Middle frontal gyrus (tissue), 1 donor: ENCODE results near the gene MIS18A.

Experiments
- DNase-seq: peaks from one replicate; pipeline ENCODE4 v3.0.0-alpha.2; 2015; ENCODE audit warnings: low spot score; ENCODE audit errors: extremely low spot score

MIS18A gene

DNA sequence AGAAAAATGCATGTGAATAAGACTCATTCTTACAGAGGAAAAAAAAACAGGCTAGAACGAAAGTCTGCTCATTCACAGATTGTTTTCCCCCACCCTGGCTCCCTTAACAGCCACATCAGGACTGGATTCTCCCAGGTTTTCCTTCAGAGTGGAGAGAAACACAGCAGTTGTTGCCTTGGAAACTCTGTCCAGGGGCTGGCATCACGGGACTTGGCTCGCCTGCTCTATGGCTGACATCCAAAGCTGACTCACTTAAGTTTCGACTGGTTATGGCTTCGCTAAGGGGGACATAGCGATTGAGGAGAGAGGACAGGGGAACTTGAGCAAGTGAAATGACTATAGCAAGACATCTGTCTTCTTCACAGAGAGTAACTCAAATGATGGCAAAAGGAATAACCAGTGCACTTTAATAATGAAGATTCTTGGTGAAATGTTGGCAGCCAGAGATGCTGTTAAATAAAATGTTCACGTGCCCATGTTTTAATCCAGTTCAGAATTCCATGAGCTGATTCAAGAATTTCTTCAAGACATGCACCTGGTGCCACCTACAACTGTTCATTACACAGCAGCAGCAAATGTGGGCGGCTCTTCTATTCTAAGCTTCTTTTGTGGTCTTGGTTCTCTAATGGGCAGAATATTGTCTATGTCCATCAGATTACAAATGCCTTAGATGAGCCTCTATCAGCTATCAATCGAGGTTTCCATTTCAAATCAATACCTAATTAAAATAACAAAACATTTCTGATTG is 21.8 kb downstream of the MIS18A start:
- DNase-seq = peak; percentile 54

DNA sequence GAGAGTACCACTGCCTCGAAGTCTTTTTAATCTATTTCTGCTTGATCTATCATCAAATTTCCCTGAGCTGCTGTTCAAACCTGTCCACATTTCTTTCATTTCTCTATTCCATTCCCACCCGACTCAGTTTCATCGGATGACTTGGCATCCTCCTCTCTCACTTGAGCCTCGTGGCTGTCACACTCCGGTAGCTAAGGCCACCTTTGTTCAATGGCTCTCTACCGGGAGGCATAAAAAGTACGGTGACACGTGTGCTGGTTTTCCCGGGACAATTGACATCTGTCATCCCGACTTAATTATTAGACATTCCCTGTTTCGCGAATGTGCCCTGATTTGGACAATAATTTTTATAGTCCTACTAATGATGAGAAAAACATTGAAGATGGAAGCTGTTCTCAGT is 22.6 kb downstream of the MIS18A start:
- no peak for DNase-seq

GRCh38 chr21:32253215-32253641 is 25.6 kb downstream of the MIS18A start:
- DNase-seq = no peak

GRCh38 chr21:32252136-32252535 is 26.7 kb downstream of the MIS18A start:
- no peak for DNase-seq

DNA sequence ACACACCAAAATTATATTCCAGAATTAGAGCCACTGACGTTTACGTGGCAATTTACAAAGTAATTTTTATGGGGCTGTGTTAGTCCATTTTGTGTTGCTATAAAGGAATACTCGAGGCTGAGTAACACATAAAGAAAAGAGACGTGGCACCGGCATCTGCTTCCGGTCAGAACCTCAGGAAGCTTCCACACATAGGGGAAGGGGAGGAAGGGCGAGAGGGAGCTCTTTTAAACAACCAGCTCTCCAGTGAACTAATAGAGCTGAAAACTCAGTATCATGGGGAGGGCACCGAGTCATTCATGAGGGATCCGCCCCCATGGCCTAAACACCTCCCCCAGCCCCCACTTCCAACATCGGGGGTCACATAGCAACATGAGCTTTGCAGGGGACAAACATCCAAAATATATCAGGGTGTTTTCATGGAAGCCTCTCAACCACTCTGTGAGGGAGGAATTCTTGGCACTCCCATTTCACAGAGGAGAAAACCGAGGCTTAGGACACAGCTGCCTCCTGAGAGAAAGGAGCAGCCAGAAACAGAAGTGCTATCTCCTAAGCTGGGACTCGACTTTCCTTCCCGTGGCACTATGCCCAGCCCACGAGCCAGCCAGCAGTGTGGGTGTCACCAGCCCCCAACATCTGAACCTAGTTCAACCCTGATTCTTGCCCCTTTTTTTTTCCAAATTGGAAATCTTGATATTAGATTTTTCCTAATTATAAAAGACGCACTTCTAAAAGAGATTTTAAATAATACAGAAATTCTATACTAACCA is 29.2 kb downstream of the MIS18A start:
- DNase-seq = no peak

DNA sequence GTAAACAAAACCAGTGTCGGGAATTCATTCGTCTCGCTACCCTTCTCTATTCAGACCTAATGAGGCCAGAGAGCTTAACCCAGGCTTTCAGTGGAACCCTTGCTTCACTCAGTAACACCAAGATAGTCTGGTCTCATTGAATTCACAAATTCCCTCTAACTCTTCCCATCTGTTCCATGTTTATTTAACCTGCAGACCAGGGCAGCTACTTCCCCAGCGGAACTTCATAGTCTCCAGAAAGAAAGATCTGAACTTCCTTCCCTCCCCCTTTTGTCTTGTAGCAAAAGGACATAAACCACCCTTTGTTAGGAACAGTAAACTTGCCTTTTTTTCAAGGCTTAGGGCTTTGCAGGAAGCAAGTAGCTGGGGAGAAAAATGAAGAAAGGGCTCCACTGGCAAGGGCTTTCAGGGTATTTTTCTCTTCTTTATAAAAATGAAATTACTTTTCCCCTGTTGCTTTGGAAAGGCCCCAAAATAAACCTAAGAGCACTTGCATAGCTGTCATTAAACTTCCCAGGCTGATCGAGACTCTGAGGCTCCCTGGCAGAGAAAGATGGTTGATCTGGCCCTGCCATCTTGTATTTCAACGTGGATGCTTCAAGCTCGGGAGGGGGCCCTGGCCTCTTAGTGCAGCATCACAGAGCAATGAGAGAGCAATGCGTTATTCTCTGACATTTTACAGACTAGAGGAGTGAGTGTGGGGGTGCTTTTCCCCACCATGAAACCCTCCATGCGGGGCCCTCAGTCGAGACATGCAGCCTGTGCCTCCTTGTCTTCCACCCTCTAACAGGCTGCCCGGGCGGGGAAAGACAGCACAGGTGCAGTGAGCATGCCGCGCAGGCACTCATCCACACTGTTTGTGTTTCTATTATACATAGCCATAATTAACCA is 30.0 kb downstream of the MIS18A start:
- DNase-seq = no peak

DNA sequence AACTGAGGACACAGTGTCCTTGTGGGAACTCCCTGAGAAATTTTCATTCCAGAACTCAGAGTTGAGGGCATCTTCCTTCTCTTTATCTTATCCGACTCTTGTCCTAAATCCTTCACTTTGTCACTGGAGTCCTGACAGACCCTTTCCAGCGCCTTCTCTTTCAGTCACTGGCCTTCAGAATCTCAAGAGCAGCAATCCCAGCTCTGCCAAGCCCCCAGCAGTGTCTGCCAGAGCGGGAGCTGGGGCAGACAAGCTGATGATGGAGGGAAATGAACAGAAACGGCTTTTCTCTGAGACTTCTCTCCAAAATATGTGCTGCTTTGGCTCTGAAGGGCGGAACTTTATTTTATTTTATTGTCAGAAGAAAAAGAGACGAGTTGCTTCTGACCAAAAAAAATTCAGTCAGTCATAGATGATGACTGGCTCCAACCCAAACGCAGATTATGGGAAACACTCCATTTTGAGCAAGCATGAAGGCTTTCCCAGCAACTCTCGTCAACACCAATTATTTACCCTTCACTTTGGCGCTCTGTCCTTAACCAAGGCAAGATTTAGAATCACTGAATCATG is 32.2 kb downstream of the MIS18A start:
- no peak for DNase-seq

GRCh38 chr21:32245971-32246370 is 32.9 kb downstream of the MIS18A start:
- no peak for DNase-seq

DNA sequence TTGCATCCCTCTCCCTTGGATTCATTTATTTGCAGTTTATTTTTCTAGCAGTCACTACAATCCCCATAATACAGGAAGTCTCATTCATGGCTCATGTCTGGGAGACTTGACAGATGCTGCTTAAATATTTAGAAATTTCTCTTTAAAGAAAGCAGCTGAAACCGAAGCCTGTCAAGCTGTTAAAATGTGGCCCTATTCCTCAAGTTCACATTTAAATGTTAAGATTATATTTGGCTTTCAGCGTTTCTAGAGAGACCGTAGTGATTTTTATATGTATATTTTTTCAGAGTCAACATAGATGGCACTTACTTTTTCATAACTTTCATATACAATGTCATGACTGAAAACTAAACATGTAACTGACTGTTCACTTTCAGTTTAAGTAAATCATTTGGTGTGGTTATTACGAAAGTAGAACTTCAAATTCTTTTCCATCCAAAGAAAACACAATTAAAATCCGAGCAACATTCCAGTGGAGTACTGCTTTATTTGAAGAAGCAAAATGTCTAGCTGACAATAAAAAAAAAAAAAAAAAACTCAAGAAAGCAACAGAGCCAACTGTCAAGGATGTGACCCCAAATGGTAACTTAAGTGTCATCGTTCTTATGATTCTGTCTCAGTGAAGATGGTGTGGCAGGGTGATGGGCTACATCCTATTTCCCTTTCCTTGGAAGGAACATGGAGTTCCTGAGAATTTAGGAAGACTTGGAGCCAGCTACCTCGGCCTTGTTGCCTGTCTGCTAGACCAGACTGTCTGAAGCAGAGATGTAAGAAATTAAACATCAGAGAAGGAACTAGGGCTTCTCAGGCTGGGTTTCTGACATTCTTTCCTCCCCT is 37.8 kb downstream of the MIS18A start:
- no peak for DNase-seq

DNA sequence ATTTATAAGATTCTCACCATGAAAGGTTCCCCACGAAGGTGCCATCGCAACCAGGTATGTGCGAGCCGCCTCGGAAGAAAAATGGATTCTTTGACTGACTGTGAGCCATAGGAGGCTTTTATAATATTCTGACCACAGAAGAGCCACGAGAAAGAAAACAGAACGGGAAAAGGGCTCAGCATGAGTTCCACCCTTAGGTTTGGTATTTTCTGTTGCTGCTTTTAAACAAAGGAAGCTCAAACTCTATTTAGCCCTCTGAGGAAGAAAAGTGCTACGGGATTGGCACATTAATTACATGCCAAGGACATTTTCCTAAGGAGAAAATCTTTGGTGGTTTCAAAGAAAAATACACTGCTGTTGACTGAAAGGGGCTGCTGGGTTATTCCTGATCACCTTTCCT is 39.3 kb downstream of the MIS18A start:
- no peak for DNase-seq

DNA sequence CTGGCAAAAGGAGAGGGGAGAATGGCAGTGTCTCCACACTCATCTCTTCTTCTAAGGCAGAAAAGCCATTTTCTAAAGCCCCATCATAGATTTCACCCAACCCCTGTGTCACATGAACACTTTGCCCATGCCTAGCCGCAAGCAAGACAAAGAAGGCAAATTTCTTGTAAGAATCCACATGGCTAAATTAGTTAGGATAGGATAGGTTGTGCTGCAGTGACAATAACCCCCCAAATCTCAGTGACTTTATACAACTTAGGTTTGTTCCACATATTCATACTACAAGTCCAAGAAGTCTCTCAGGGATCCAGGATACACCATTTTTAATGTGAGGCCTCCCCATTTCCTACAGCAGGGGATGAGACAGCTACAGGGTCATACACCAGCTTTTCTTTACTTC is 40.8 kb downstream of the MIS18A start:
- no peak for DNase-seq

- DNase-seq = no peak
Observed at GRCh38 chr21:32237021-32237420, 41.8 kb downstream of the MIS18A start.

GRCh38 chr21:32233722-32234301 is 45.0 kb downstream of the MIS18A start:
- no peak for DNase-seq

DNA sequence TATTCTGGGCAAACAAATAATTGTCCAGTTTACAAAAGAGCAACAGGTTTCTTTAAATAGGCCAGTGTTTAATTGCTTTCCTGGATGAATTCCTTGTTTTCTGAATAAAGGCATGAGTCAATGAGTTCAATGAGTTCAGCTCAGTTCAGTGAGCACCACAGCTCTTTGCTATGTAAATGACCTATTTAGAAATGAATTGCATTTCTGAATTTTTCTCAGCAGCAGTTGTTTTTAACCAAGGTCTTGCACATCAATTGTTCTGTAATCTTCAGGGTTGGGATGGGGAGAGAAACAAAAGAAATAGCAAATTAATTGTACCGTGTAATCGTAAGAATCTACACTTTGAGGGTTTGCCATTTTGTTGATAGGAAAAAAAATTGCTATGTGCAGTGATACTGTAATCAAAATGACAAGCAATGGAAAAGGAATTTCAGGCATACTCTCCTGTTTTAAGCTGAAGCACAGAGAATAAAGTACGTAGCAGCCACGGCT is 45.7 kb downstream of the MIS18A start:
- no peak for DNase-seq

- DNase-seq = no peak
Observed at GRCh38 chr21:32226444-32226843, 52.4 kb downstream of the MIS18A start.
